Astrocyte (in vitro differentiated cells and primary cell): ENCODE measurements around the gene CTNNAL1. TPM values are rescaled to one million over a fixed set of nuclear protein-coding genes. Genes with fewer than 3 reads are reported as not detected.

Experiments
- DNase-seq: peaks from one replicate; pipeline ENCODE4 v3.0.0-alpha.2; 2010; ENCODE audit warnings: low read depth
- FAIRE-seq: peaks from 2 replicates; lab custom pipeline; 2011; peaks lifted over from hg19 to GRCh38; lab: Jason Lieb, UNC
- H2AFZ ChIP-seq: 2 replicates; pipeline ENCODE4 v1.6.0; 2012; ENCODE audit warnings: low read depth, low read length, inconsistent platforms
- H3K27ac ChIP-seq: 2 replicates; pipeline ENCODE4 v1.5.1; 2011; ENCODE audit warnings: low read depth, low read length, inconsistent platforms
- H3K27me3 ChIP-seq: 2 replicates; pipeline ENCODE4 v1.6.0; 2011; ENCODE audit warnings: low read length, inconsistent platforms; ENCODE audit not compliant: insufficient read depth
- H3K36me3 ChIP-seq: 2 replicates; pipeline ENCODE4 v1.5.1; 2011; ENCODE audit warnings: low read length, inconsistent platforms; ENCODE audit not compliant: insufficient read depth
- H3K4me1 ChIP-seq: 2 replicates; pipeline ENCODE4 v1.5.1; 2011; ENCODE audit warnings: low read length, inconsistent platforms; ENCODE audit not compliant: insufficient read depth
- H3K4me2 ChIP-seq: 2 replicates; pipeline ENCODE4 v1.6.0; 2012; ENCODE audit warnings: low read length, inconsistent platforms
- H3K4me3 ChIP-seq: 2 replicates; pipeline ENCODE4 v1.5.1; 2011; ENCODE audit warnings: low read depth, mild to moderate bottlenecking, low read length, inconsistent platforms; ENCODE audit not compliant: insufficient read depth
- H3K79me2 ChIP-seq: 2 replicates; pipeline ENCODE4 v1.6.0; 2012; ENCODE audit warnings: mild to moderate bottlenecking, low read length, inconsistent platforms; ENCODE audit not compliant: insufficient read depth
- H3K9ac ChIP-seq: 2 replicates; pipeline ENCODE4 v1.6.0; 2012; ENCODE audit warnings: mild to moderate bottlenecking, low read length, inconsistent platforms
- H3K9me3 ChIP-seq: 2 replicates; pipeline ENCODE4 v1.5.1; 2012; ENCODE audit warnings: low read depth, mild to moderate bottlenecking, low read length, inconsistent platforms; ENCODE audit not compliant: insufficient read depth
- H4K20me1 ChIP-seq: 2 replicates; pipeline ENCODE4 v1.6.0; 2012; ENCODE audit warnings: low read length, inconsistent platforms; ENCODE audit not compliant: insufficient read depth
- H3K27ac Mint-ChIP-seq: one replicate; pipeline ENCODE4 v1.8.0; 2021; ENCODE audit warnings: mild to moderate bottlenecking, mixed read lengths; ENCODE audit not compliant: unreplicated experiment
- H3K27me3 Mint-ChIP-seq: one replicate; pipeline ENCODE4 v1.8.0; 2021; ENCODE audit warnings: low read depth, mixed read lengths; ENCODE audit not compliant: unreplicated experiment
- H3K36me3 Mint-ChIP-seq: one replicate; pipeline ENCODE4 v1.8.0; 2021; ENCODE audit warnings: low read depth, mixed read lengths; ENCODE audit not compliant: unreplicated experiment
- H3K4me1 Mint-ChIP-seq: one replicate; pipeline ENCODE4 v1.8.0; 2021; ENCODE audit warnings: low read depth, mixed read lengths; ENCODE audit not compliant: unreplicated experiment
- H3K4me3 Mint-ChIP-seq: one replicate; pipeline ENCODE4 v1.8.0; 2021; ENCODE audit warnings: mild to moderate bottlenecking, moderate library complexity, mixed read lengths; ENCODE audit not compliant: unreplicated experiment
- H3K9me3 Mint-ChIP-seq: one replicate; pipeline ENCODE4 v1.8.0; 2021; ENCODE audit warnings: mild to moderate bottlenecking, mixed read lengths; ENCODE audit not compliant: unreplicated experiment
- EZH2 ChIP-seq: IDR thresholded peaks from 2 replicates; pipeline ENCODE4 v1.6.1; 2012; ENCODE audit warnings: mild to moderate bottlenecking, low read length, inconsistent platforms; ENCODE audit not compliant: insufficient read depth
- total RNA-seq: library from RNA; stranded (reverse); gene quantifications from 2 replicates; pipeline ENCODE4 v1.2.1, GENCODE V29; 2021
- TF ChIP-seq, protein P1 (sequence below): IDR thresholded peaks from 2 replicates; pipeline ENCODE4 v1.5.1; 2011; ENCODE audit warnings: low read depth, mild to moderate bottlenecking, inconsistent platforms, low read length, moderate library complexity; ENCODE audit not compliant: insufficient read depth

CTNNAL1 gene
- total RNA-seq, 1 donor from 2014 or later: 35.1 TPM

DNA sequence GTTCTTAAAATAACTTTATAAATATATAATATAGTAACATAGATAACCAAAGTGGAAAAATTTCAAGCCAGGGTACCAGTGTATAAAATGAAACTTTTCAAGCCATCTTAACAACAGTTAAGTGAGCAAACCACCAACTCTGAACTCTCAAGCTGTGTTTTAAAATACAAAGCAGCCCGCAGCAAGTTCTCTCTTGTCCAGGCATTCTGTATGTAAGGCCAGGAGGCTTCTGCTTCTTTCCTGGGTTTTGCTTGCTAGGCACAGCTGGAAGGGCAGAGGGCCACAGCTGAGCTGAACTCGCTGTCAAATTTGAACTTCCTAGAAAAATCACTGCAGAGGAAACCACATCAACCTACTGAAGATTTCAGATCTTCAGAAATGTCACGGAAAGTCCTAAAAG, 6.8 kb upstream of the CTNNAL1 start:
- peaks cover 14% of the 10 kb centered on the region for H3K36me3 Mint-ChIP-seq
- Histone ChIP-seq H4K20me1 (peaks cover 15% of the 10 kb centered on the region), H3K27ac (no peak overlapping the region), H3K4me1 (no peaks in the 10 kb centered on the region), H2AFZ (no peak overlapping the region), H3K27me3 (no peaks in the 10 kb centered on the region), H3K4me3 (no peak overlapping the region), H3K79me2 (peaks cover 5% of the 10 kb centered on the region), H3K4me2 (no peak overlapping the region), H3K9me3 (no peaks in the 10 kb centered on the region), H3K9ac (no peak overlapping the region), H3K36me3 (no peaks in the 10 kb centered on the region)
- H3K4me1 Mint-ChIP-seq: peaks cover 14% of the 10 kb centered on the region
- no peaks in the 10 kb centered on the region for H3K9me3 Mint-ChIP-seq
- no peak overlapping the region for H3K27ac Mint-ChIP-seq
- DNase-seq (no peak), FAIRE-seq (no peak)
- H3K4me3 Mint-ChIP-seq: no peak overlapping the region
- TF ChIP-seq, protein P1, sequence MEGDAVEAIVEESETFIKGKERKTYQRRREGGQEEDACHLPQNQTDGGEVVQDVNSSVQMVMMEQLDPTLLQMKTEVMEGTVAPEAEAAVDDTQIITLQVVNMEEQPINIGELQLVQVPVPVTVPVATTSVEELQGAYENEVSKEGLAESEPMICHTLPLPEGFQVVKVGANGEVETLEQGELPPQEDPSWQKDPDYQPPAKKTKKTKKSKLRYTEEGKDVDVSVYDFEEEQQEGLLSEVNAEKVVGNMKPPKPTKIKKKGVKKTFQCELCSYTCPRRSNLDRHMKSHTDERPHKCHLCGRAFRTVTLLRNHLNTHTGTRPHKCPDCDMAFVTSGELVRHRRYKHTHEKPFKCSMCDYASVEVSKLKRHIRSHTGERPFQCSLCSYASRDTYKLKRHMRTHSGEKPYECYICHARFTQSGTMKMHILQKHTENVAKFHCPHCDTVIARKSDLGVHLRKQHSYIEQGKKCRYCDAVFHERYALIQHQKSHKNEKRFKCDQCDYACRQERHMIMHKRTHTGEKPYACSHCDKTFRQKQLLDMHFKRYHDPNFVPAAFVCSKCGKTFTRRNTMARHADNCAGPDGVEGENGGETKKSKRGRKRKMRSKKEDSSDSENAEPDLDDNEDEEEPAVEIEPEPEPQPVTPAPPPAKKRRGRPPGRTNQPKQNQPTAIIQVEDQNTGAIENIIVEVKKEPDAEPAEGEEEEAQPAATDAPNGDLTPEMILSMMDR: no peak
- no peak for TF ChIP-seq EZH2
- no peaks in the 10 kb centered on the region for H3K27me3 Mint-ChIP-seq

DNA sequence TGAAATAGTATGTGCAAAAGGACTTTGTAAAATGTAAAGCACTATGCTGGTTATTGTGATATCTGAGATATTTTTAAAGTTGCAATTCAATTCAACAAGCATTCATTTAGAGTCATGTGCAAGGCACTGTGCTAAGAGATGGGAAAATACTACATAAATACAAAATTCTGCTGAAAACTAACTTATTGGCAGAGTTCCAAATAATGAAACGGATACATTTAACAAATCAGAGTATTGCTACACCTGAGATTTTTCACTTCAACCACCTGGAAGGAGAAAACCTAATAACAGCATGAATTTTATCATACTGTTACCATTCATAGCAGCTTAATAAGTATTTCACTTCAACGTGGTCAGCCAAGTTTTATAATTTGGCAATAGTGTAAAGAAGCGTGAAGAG, 6.1 kb upstream of the CTNNAL1 start:
- FAIRE-seq (no peak), DNase-seq (no peak)
- no peaks in the 10 kb centered on the region for H3K9me3 ChIP-seq
- Mint-ChIP-seq H3K27me3 (no peaks in the 10 kb centered on the region), H3K4me3 (no peak overlapping the region), H3K4me1 (peaks cover 21% of the 10 kb centered on the region), H3K36me3 (peaks cover 12% of the 10 kb centered on the region), H3K27ac (no peak overlapping the region), H3K9me3 (no peaks in the 10 kb centered on the region)
- peaks cover 5% of the 10 kb centered on the region for H3K79me2 ChIP-seq
- no peaks in the 10 kb centered on the region for H3K27me3 ChIP-seq
- H3K4me1 ChIP-seq: peaks cover 4% of the 10 kb centered on the region
- no peaks in the 10 kb centered on the region for H3K36me3 ChIP-seq
- TF ChIP-seq, protein P1: no peak
- TF ChIP-seq EZH2: no peak
- H4K20me1 ChIP-seq: peaks cover 15% of the 10 kb centered on the region
- H3K9ac ChIP-seq: no peak overlapping the region
- no peak overlapping the region for H3K27ac ChIP-seq
- no peak overlapping the region for H2AFZ ChIP-seq
- H3K4me3 ChIP-seq: no peak overlapping the region
- no peak overlapping the region for H3K4me2 ChIP-seq

DNA sequence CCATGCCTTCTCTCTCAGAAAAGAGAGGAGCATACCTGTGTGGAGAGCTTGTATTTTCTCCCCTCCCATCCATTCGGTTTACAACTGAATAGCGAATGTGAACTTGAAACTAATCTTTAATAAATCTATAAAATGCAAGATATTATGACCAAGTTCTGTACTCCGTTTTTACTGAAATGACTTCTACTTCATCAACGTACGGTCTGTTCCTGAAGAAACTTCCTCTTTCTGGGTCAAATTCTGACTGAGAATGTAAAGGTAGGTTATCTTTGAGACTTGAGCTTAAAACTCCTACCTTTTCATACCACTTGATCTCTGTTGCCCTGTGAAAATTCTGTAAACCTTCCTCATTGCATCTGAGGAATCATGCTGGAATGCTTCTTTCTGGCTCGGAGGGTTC, 4.2 kb upstream of the CTNNAL1 start:
- peaks cover 9% of the 10 kb centered on the region for H3K4me1 ChIP-seq
- H3K27ac Mint-ChIP-seq: no peak overlapping the region
- H3K4me3 Mint-ChIP-seq: no peak overlapping the region
- no peak overlapping the region for H3K4me3 ChIP-seq
- H3K79me2 ChIP-seq: peaks cover 3% of the 10 kb centered on the region
- TF ChIP-seq, protein P1: no peak
- no peak for TF ChIP-seq EZH2
- peaks cover 18% of the 10 kb centered on the region for H3K4me1 Mint-ChIP-seq
- no peak overlapping the region for H2AFZ ChIP-seq
- no peaks in the 10 kb centered on the region for H3K36me3 ChIP-seq
- peaks cover 11% of the 10 kb centered on the region for H4K20me1 ChIP-seq
- DNase-seq (no peak), FAIRE-seq (no peak)
- peaks cover 8% of the 10 kb centered on the region for H3K36me3 Mint-ChIP-seq
- H3K27ac ChIP-seq: no peak overlapping the region
- H3K9me3 ChIP-seq: no peaks in the 10 kb centered on the region
- no peak overlapping the region for H3K9ac ChIP-seq
- H3K27me3 ChIP-seq: no peaks in the 10 kb centered on the region
- no peak overlapping the region for H3K4me2 ChIP-seq
- H3K9me3 Mint-ChIP-seq: no peaks in the 10 kb centered on the region
- H3K27me3 Mint-ChIP-seq: no peaks in the 10 kb centered on the region
